GM12878 (cell line): ENCODE data around the gene RALGDS.

Experiments
- CHD2 ChIP-seq: IDR thresholded peaks from 2 replicates; pipeline ENCODE4 v1.6.1; 2011; ENCODE audit warnings: low read depth, low read length, improper control_type of control experiment, borderline replicate concordance
- HDAC6 ChIP-seq: fragments of 200-600 bp; sonication (generic); IDR thresholded peaks from one replicate; pipeline ENCODE4 v1.8.0; 2017; ENCODE audit warnings: antibody characterized with exemption; ENCODE audit not compliant: unreplicated experiment
- POLR2A ChIP-seq: IDR thresholded peaks from 2 replicates; pipeline ENCODE4 v1.6.1; 2011; ENCODE audit warnings: low read depth, mild to moderate bottlenecking, low read length
- POLR2AphosphoS5 ChIP-seq: IDR thresholded peaks from 2 replicates; pipeline ENCODE4 v1.6.1; 2011; ENCODE audit warnings: mild to moderate bottlenecking, low read length, inconsistent platforms
- RAD21 ChIP-seq: IDR thresholded peaks from 2 replicates; pipeline ENCODE4 v1.6.1; 2011; ENCODE audit warnings: mild to moderate bottlenecking, low read depth, low read length, moderate library complexity; ENCODE audit not compliant: insufficient read depth
- RELA ChIP-seq: fragments of 450-650 bp; IDR thresholded peaks from 2 replicates; pipeline ENCODE4 v1.8.0; 2014; ENCODE audit warnings: borderline replicate concordance; ENCODE audit not compliant: partially characterized antibody
- ZBTB4 ChIP-seq: fragments of 450-650 bp; formaldehyde crosslinking; IDR thresholded peaks from 2 replicates; pipeline ENCODE4 v1.4.0; 2022; ENCODE audit warnings: mild to moderate bottlenecking, moderate library complexity
- TF ChIP-seq, protein P1 (sequence below): IDR thresholded peaks from 2 replicates; pipeline ENCODE4 v1.6.1; 2011; ENCODE audit warnings: borderline replicate concordance, low read depth, mild to moderate bottlenecking, moderate library complexity, mixed read lengths, low read length; ENCODE audit not compliant: insufficient read depth; ENCODE audit errors: extremely low read length
- TF ChIP-seq, protein P2 (sequence below), 3 experiments: IDR thresholded peaks in 2 of 3; conservative IDR thresholded peaks in 1 of 3; 2 replicates each; pipeline ENCODE4 v1.5.1; 2011; ENCODE audit warnings: low read depth in 3 of 3, low read length in 3 of 3, mild to moderate bottlenecking in 3 of 3, control low read depth in 2 of 3, moderate library complexity in 2 of 3, inconsistent platforms in 1 of 3, mixed read lengths in 1 of 3; ENCODE audit not compliant: control insufficient read depth in 2 of 3, insufficient read depth in 1 of 3; ENCODE audit errors: extremely low read depth in 1 of 3

GRCh38 chr9:133119103-133119845 is 1.8 kb downstream of the RALGDS start:
- TF ChIP-seq, protein P1, sequence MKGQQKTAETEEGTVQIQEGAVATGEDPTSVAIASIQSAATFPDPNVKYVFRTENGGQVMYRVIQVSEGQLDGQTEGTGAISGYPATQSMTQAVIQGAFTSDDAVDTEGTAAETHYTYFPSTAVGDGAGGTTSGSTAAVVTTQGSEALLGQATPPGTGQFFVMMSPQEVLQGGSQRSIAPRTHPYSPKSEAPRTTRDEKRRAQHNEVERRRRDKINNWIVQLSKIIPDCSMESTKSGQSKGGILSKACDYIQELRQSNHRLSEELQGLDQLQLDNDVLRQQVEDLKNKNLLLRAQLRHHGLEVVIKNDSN = no peak
- TF ChIP-seq HDAC6 (no peak), POLR2A (no peak), CHD2 (no peak), RAD21 (no peak), POLR2AphosphoS5 (0 out of 2 replicates have a peak, but pooled peaks have one; percentile 10), RELA (no peak), ZBTB4 (CRISPR knock-in tag) (no peak)
- TF ChIP-seq, protein P2, sequence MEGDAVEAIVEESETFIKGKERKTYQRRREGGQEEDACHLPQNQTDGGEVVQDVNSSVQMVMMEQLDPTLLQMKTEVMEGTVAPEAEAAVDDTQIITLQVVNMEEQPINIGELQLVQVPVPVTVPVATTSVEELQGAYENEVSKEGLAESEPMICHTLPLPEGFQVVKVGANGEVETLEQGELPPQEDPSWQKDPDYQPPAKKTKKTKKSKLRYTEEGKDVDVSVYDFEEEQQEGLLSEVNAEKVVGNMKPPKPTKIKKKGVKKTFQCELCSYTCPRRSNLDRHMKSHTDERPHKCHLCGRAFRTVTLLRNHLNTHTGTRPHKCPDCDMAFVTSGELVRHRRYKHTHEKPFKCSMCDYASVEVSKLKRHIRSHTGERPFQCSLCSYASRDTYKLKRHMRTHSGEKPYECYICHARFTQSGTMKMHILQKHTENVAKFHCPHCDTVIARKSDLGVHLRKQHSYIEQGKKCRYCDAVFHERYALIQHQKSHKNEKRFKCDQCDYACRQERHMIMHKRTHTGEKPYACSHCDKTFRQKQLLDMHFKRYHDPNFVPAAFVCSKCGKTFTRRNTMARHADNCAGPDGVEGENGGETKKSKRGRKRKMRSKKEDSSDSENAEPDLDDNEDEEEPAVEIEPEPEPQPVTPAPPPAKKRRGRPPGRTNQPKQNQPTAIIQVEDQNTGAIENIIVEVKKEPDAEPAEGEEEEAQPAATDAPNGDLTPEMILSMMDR (IDR thresholded peaks at IDR 0.05 in 2 of 3, conservative IDR thresholded peaks at IDR 0.05 in 1 of 3; ENCODE audit: control insufficient read depth in 2 of 3, extremely low read depth in 1 of 3, insufficient read depth in 1 of 3, low read depth in 3 of 3, low read length in 3 of 3) = no peak
